PC-3 (cell line): ENCODE results near the gene ATOH8. TPM values are rescaled to one million over a fixed set of nuclear protein-coding genes. Genes with fewer than 3 reads are reported as not detected.

Experiments
- ATAC-seq: fragments of 200-7000 bp; cut with Tn5 transposase; 2 replicates; pipeline ENCODE4 v1.9.1; 2020; ENCODE audit warnings: mild to moderate bottlenecking, moderate library complexity
- BruUV-seq: library from RNA; stranded (reverse); fragments of 400-500 nt; replicated peaks from 2 replicates; lab custom pipeline; 2021; lab: Mats Ljungman, UMichigan
- CTCF ChIA-PET: fragments of 300-600 bp; sonication (Branson Sonifier 250); formaldehyde crosslinking; loops from one replicate; lab custom pipeline; 2022; ENCODE audit warnings: antibody characterized with exemption; lab: Charles Lee
- POLR2A ChIA-PET: fragments of 300-600 bp; sonication (Branson Sonifier 250); formaldehyde crosslinking; loops from one replicate; lab custom pipeline; 2022; ENCODE audit warnings: antibody characterized with exemption; ENCODE audit not compliant: unreplicated experiment; lab: Charles Lee
- DNase-seq: peaks from one replicate; pipeline ENCODE4 v3.0.0-alpha.2; 2015
- H2AFZ ChIP-seq: fragments of 300-600 bp; sonication (generic); 2 replicates; pipeline ENCODE4 v1.6.0; 2016; ENCODE audit warnings: antibody characterized with exemption, low read length
- H3F3A ChIP-seq: fragments of 300-600 bp; sonication (generic); one replicate; pipeline ENCODE4 v1.6.0; 2017; ENCODE audit warnings: antibody characterized with exemption, low read length, control low read depth, mild to moderate bottlenecking; ENCODE audit not compliant: unreplicated experiment
- H3K27ac ChIP-seq: fragments of 300-600 bp; sonication (generic); 2 replicates; pipeline ENCODE4 v1.5.1; 2016; ENCODE audit warnings: mild to moderate bottlenecking, low read length
- H3K27me3 ChIP-seq: fragments of 300-600 bp; sonication (generic); 2 replicates; pipeline ENCODE4 v1.6.1; 2016; ENCODE audit warnings: low read length, mixed read lengths
- H3K36me3 ChIP-seq: fragments of 300-600 bp; sonication (generic); 2 replicates; pipeline ENCODE4 v1.6.1; 2016; ENCODE audit warnings: low read depth, mixed run types, low read length, mixed read lengths
- H3K4me1 ChIP-seq: fragments of 300-600 bp; sonication (generic); 2 replicates; pipeline ENCODE4 v1.5.1; 2016; ENCODE audit warnings: low read length; ENCODE audit not compliant: insufficient read depth
- H3K4me2 ChIP-seq: fragments of 300-600 bp; sonication (generic); 2 replicates; pipeline ENCODE4 v1.6.0; 2016; ENCODE audit warnings: low read length
- H3K4me3 ChIP-seq: fragments of 300-600 bp; sonication (generic); 2 replicates; pipeline ENCODE4 v1.5.1; 2016; ENCODE audit warnings: mild to moderate bottlenecking, low read length, mixed read lengths
- H3K79me2 ChIP-seq: fragments of 300-600 bp; sonication (generic); 2 replicates; pipeline ENCODE4 v1.6.1; 2017; ENCODE audit warnings: low read length, mixed read lengths
- H3K9ac ChIP-seq: fragments of 300-600 bp; sonication (generic); 2 replicates; pipeline ENCODE4 v1.6.0; 2016; ENCODE audit warnings: mild to moderate bottlenecking, low read length
- H3K9me2 ChIP-seq: fragments of 300-600 bp; sonication (generic); replicated peaks from 2 replicates; pipeline ENCODE4 v1.6.1; 2016; ENCODE audit warnings: mixed run types, low read length, mixed read lengths
- H3K9me3 ChIP-seq: fragments of 300-600 bp; sonication (generic); 2 replicates; pipeline ENCODE4 v1.6.1; 2016; ENCODE audit warnings: low read length, mixed read lengths
- H4K20me1 ChIP-seq: fragments of 300-600 bp; sonication (generic); 2 replicates; pipeline ENCODE4 v1.6.1; 2016; ENCODE audit warnings: low read length, mixed read lengths
- CTCF ChIP-seq: fragments of 300-600 bp; sonication (generic); conservative IDR thresholded peaks from 2 replicates; pipeline ENCODE4 v1.5.1; 2017; ENCODE audit warnings: antibody characterized with exemption, low read depth, mild to moderate bottlenecking, low read length
- EZH2 ChIP-seq: fragments of 300-600 bp; sonication (generic); IDR thresholded peaks from one replicate; pipeline ENCODE4 v1.6.1; 2017; ENCODE audit warnings: antibody characterized with exemption, mild to moderate bottlenecking, low read length; ENCODE audit not compliant: unreplicated experiment
- EZH2phosphoT487 ChIP-seq: fragments of 300-600 bp; sonication (generic); IDR thresholded peaks from 2 replicates; pipeline ENCODE4 v1.6.1; 2018; ENCODE audit warnings: mild to moderate bottlenecking, antibody characterized with exemption, low read length, borderline replicate concordance
- intact Hi-C: fragments of 100-400 bp; cut with micrococcal nuclease; formaldehyde crosslinking; loops from 2 replicates; pipeline ENCODE4 v1.9.0; 2023
- total RNA-seq: library from RNA; depleted of rRNA; stranded (reverse); fragments of >200 nt; gene quantifications from 2 replicates; pipeline ENCODE4 v1.2.3, GENCODE V29; 2014

ATOH8 gene
- total RNA-seq, 1 experiment from 2014 or later: 0.04 TPM

- no peak overlapping the region for H2AFZ ChIP-seq
- H3K79me2 ChIP-seq: no peaks in the 10 kb centered on the region
- H3K4me1 ChIP-seq: no peaks in the 10 kb centered on the region
- no peaks in the 10 kb centered on the region for H3K36me3 ChIP-seq
- no peaks in the 10 kb centered on the region for H3K9me3 ChIP-seq
- H3F3A ChIP-seq: no peaks in the 10 kb centered on the region
- no peak overlapping the region for H3K4me3 ChIP-seq
- no TSS peak for BruUV-seq
- H3K9ac ChIP-seq: no peak overlapping the region
- CTCF ChIA-PET: no interaction called here
- intact Hi-C loops: no loop called here
- no peak for TF ChIP-seq CTCF
- no peak for TF ChIP-seq EZH2
- TF ChIP-seq EZH2phosphoT487: no peak
- no peaks in the 10 kb centered on the region for H4K20me1 ChIP-seq
- H3K27me3 ChIP-seq: no peaks in the 10 kb centered on the region
- DNase-seq (no peak), ATAC-seq (no peak)
- no peak overlapping the region for H3K4me2 ChIP-seq
- no peaks in the 10 kb centered on the region for H3K9me2 ChIP-seq
- no peak overlapping the region for H3K27ac ChIP-seq
- POLR2A ChIA-PET: no interaction called here
These were observed 26.7 kb downstream of the ATOH8 start for GRCh38 chr2:85780316-85781012.

- no TSS peak for BruUV-seq
- Histone ChIP-seq H3K9me3 (no peaks in the 10 kb centered on the region), H3K36me3 (no peaks in the 10 kb centered on the region), H2AFZ (no peak overlapping the region), H3F3A (no peaks in the 10 kb centered on the region), H3K9me2 (no peaks in the 10 kb centered on the region), H4K20me1 (no peaks in the 10 kb centered on the region), H3K4me3 (no peak overlapping the region), H3K27me3 (no peaks in the 10 kb centered on the region), H3K4me1 (no peaks in the 10 kb centered on the region), H3K9ac (no peak overlapping the region), H3K27ac (no peak overlapping the region), H3K79me2 (no peaks in the 10 kb centered on the region), H3K4me2 (no peak overlapping the region)
- ChIA-PET CTCF (no interaction called here), POLR2A (no interaction called here)
- intact Hi-C loops: no loop called here
- TF ChIP-seq EZH2phosphoT487 (no peak), EZH2 (no peak), CTCF (no peak)
- DNase-seq: no peak
- no peak for ATAC-seq
These were observed 27.2 kb downstream of the ATOH8 start for GRCh38 chr2:85781013-85781332.

GRCh38 chr2:85783796-85784195 lies 30.0 kb downstream of the ATOH8 start:
- CTCF ChIA-PET: no interaction called here

More at GRCh38 chr2:85783796-85784195, 30.0 kb downstream of the ATOH8 start:
- no peak overlapping the region for H2AFZ ChIP-seq
- no peaks in the 10 kb centered on the region for H3K9me3 ChIP-seq
- intact Hi-C loops: no loop called here
- no peaks in the 10 kb centered on the region; the same call in 1 of the 2 replicates for H3K4me1 ChIP-seq
- H3K27me3 ChIP-seq: no peaks in the 10 kb centered on the region
- no peaks in the 10 kb centered on the region for H4K20me1 ChIP-seq
- no peak overlapping the region for H3K9ac ChIP-seq
- H3K27ac ChIP-seq: no peak overlapping the region
- no peaks in the 10 kb centered on the region for H3K79me2 ChIP-seq
- H3K4me2 ChIP-seq: no peak overlapping the region
- H3F3A ChIP-seq: no peaks in the 10 kb centered on the region
- ATAC-seq (no peak), DNase-seq (no peak)
- POLR2A ChIA-PET: no interaction called here
- TF ChIP-seq CTCF (no peak), EZH2phosphoT487 (no peak), EZH2 (no peak)
- H3K36me3 ChIP-seq: no peaks in the 10 kb centered on the region
- BruUV-seq: no TSS peak
- no peak overlapping the region for H3K4me3 ChIP-seq
- no peaks in the 10 kb centered on the region for H3K9me2 ChIP-seq
